SKM-1 treated with dmso at 0.1 percent for 144 hours (cell line): ENCODE data around the gene SLC25A41.

Source experiments
- DNase-seq: peaks from one replicate; lab custom pipeline; 2025; ENCODE audit not compliant: unreplicated experiment; lab: John Stamatoyannopoulos, UW

The SLC25A41 gene

DNA sequence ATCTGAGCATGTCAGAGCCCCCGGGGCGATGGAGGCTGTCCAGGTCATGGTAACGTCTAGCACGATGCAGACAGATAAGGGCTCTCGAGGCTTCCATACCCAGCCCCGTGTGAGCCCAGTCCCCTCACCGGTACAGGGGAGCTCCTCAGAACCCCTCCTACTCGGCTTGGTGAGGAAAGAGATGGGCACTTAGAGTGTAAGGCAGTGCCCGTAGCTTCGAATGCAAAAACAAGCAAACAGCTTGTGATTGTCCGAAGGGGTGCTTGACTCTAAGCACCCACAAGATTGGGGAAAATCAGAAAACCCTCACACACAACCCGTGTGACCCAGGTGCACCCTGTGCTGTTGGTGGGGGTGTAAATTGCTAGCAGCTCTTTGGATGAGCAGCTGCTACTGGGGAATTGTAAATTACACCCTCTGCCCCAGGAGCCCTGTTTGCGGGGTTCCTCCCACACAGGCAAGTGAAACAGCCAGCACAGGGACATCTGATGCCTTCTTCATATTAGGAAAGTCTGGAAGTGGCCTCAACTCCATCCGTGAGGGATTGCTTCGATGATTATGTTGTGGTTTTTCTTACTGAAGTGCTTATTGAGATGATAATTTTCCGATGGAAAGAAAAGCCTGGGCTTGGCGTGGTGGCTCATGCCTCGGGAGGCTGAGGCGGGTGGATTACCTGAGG lies 56.9 kb downstream of the SLC25A41 start:
- no peak for DNase-seq
